ENCODE data around the gene NCAM1.

NCAM1 gene

DNA sequence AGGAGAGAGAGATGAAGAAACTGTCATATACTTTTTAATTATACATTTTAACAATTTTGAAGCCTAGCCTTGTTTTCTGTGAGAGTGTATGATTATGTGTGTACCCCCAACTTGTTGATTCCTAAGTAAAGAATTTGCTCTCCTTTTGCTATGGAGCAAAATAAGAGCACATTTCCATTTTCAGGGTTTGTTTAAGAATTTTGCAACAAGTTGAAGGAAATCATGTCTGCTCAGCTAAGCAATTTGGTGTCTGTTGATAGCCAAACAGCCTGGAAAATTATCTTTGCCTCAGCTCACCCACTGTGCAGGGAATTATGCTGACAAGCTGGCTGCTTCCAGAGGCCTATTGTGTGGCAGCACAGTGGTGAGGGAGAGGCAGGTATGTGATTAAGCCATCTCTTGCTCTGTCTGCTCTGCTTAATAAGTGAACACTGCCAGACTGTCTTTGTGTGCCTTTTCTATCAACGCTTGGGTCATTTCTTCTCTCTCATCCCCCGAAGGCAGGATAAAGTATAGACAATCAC is 218.0 kb downstream of the NCAM1 start:
- Histone ChIP-seq H3K79me2 (ENCODE audit: low read length) (no peaks in the 10 kb centered on the region), H3K27ac (ENCODE audit: low read length) (no peak overlapping the region), H3K9me3 (replicated peaks; ENCODE audit: insufficient read depth, low read length) (no peaks in the 10 kb centered on the region), H2AFZ (ENCODE audit: low read length) (no peak overlapping the region), H3K36me3 (replicated peaks; ENCODE audit: insufficient read depth, low read length) (no peaks in the 10 kb centered on the region), H4K20me1 (ENCODE audit: insufficient read depth, low read length) (no peaks in the 10 kb centered on the region), H3K4me2 (ENCODE audit: low read depth, low read length) (no peak overlapping the region), H3K4me1 (ENCODE audit: low read length) (peaks cover 34% of the 10 kb centered on the region), H3K27me3 (replicated peaks; ENCODE audit: insufficient read depth, low read length) (no peaks in the 10 kb centered on the region), H3K9ac (ENCODE audit: low read length) (no peak overlapping the region), H3K4me3 (ENCODE audit: low read length) (no peak overlapping the region), H3F3A (ENCODE audit: insufficient read depth, low read length) (peaks cover 16% of the 10 kb centered on the region), H3K9me2 (replicated peaks; ENCODE audit: insufficient read depth, low read length) (no peaks in the 10 kb centered on the region)
- TF ChIP-seq EZH2 (optimal IDR thresholded peaks at IDR 0.05; ENCODE audit: low read depth, low read length) = no peak
- TF ChIP-seq EZH2phosphoT487 (IDR thresholded peaks at IDR 0.05; ENCODE audit: low read length) = no peak
- TF ChIP-seq CTCF (IDR thresholded peaks at IDR 0.05; ENCODE audit: low read length) = no peak
- DNase-seq = no peak

DNA sequence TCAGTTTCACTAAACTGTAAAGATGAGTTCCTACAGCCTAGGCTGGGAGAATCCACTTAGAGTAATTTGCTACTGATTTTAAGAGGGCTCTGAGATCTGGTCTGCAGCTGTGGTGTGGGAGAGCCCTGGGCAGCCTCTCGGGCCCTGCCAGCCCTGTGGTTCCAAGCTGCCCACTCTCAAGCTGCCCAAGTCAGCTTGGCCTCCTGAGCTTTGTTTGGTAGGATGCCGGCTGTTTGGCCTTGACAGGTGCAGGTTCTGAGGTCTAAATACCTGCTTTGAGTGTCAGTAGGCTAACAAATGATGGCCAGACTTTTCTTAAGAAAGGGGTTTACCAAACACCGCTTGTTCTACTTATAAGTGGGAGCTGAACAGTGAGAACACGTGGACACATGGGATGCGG is 219.9 kb downstream of the NCAM1 start:
- H3K9me2 ChIP-seq (replicated peaks; ENCODE audit: insufficient read depth, low read length) = no peaks in the 10 kb centered on the region
- no peaks in the 10 kb centered on the region for H3K79me2 ChIP-seq (ENCODE audit: low read length)
- peak; percentile 48 for DNase-seq
- TF ChIP-seq EZH2phosphoT487 (IDR thresholded peaks at IDR 0.05; ENCODE audit: low read length) (no peak), CTCF (IDR thresholded peaks at IDR 0.05; ENCODE audit: low read length) (no peak), EZH2 (optimal IDR thresholded peaks at IDR 0.05; ENCODE audit: low read depth, low read length) (no peak)
- H3K9ac ChIP-seq (ENCODE audit: low read length) = no peak overlapping the region; the same call in 1 of the 2 replicates
- no peak overlapping the region for H3K4me3 ChIP-seq (ENCODE audit: low read length)
- H3K36me3 ChIP-seq (replicated peaks; ENCODE audit: insufficient read depth, low read length) = no peaks in the 10 kb centered on the region
- peak overlapping the region; percentile 71 for H3K4me2 ChIP-seq (ENCODE audit: low read depth, low read length)
- H3K27me3 ChIP-seq (replicated peaks; ENCODE audit: insufficient read depth, low read length) = no peaks in the 10 kb centered on the region
- no peaks in the 10 kb centered on the region for H3K9me3 ChIP-seq (replicated peaks; ENCODE audit: insufficient read depth, low read length)
- peaks cover 16% of the 10 kb centered on the region for H3F3A ChIP-seq (ENCODE audit: insufficient read depth, low read length)
- peak overlapping the region; percentile 67 for H2AFZ ChIP-seq (ENCODE audit: low read length)
- H3K4me1 ChIP-seq (ENCODE audit: low read length) = peaks cover 38% of the 10 kb centered on the region
- H3K27ac ChIP-seq (ENCODE audit: low read length) = peak overlapping the region; percentile 78; the same call in 1 of the 2 replicates
- no peaks in the 10 kb centered on the region for H4K20me1 ChIP-seq (ENCODE audit: insufficient read depth, low read length)

DNA sequence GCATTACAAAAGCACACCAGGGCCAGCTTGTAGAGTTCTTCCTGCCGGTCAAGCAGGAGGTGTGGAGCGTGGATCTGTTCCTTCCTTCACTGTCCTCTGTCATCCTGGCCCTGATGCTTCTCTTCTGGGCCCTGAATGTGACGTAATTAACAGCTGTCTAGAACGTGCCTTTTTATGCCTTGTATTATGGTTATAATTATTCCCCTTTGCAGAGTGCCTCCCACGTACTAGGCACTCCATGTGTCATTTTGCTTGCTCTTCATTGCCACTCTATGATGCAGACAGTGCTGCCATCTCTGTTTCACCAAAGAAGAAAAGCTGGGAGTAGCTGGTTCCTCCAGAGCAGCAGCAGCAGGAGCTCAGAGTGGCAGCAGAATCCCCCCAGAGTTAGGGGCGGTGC is 221.1 kb downstream of the NCAM1 start:
- Histone ChIP-seq H3K4me1 (ENCODE audit: low read length) (peaks cover 50% of the 10 kb centered on the region), H3K9me3 (replicated peaks; ENCODE audit: insufficient read depth, low read length) (no peaks in the 10 kb centered on the region), H4K20me1 (ENCODE audit: insufficient read depth, low read length) (no peaks in the 10 kb centered on the region), H3F3A (ENCODE audit: insufficient read depth, low read length) (peaks cover 19% of the 10 kb centered on the region), H3K4me2 (ENCODE audit: low read depth, low read length) (no peak overlapping the region), H3K27ac (ENCODE audit: low read length) (no peak overlapping the region), H3K9me2 (replicated peaks; ENCODE audit: insufficient read depth, low read length) (no peaks in the 10 kb centered on the region), H2AFZ (ENCODE audit: low read length) (no peak overlapping the region), H3K36me3 (replicated peaks; ENCODE audit: insufficient read depth, low read length) (no peaks in the 10 kb centered on the region), H3K27me3 (replicated peaks; ENCODE audit: insufficient read depth, low read length) (no peaks in the 10 kb centered on the region), H3K9ac (ENCODE audit: low read length) (no peak overlapping the region), H3K4me3 (ENCODE audit: low read length) (no peak overlapping the region), H3K79me2 (ENCODE audit: low read length) (no peaks in the 10 kb centered on the region)
- no peak for DNase-seq
- TF ChIP-seq EZH2phosphoT487 (IDR thresholded peaks at IDR 0.05; ENCODE audit: low read length) = no peak
- TF ChIP-seq EZH2 (optimal IDR thresholded peaks at IDR 0.05; ENCODE audit: low read depth, low read length) = no peak
- no peak for TF ChIP-seq CTCF (IDR thresholded peaks at IDR 0.05; ENCODE audit: low read length)
